ENCODE measurements around the gene DUSP23. TPM values are rescaled to one million over a fixed set of nuclear protein-coding genes. Genes with fewer than 3 reads are reported as not detected.

Gene DUSP23
- total RNA-seq = 7.6 and 15.9 TPM in 2 replicates

GRCh38 chr1:159780583-159781582, at the start of gene DUSP23:
Gene DUSP23 (plus strand): TSS chr1:159780962. CDS start chr1:159781101, 139 bp downstream.

GRCh38 chr1:159802111-159802510, 21.3 kb downstream of the DUSP23 start, which contains the start of gene FCRL6:
Gene FCRL6 (plus strand): TSS chr1:159802360. CDS start chr1:159802425, 65 bp downstream.

GRCh38 chr1:159826441-159827101, 45.8 kb downstream of the DUSP23 start, which contains the start of gene SLAMF8:
Gene SLAMF8 (plus strand): TSS chr1:159826873. CDS start chr1:159826899, 26 bp downstream.

Other genes starting within 250 kb of the DUSP23 start
- not detected in 2 replicates for gene OR10J5, start 245.0 kb upstream of the DUSP23 start, total RNA-seq
- gene APCS, start 193.1 kb upstream of the DUSP23 start, total RNA-seq = not detected in 2 replicates
- not detected in 2 replicates for gene CRP, start 66.4 kb upstream of the DUSP23 start, total RNA-seq
- gene FCRL6, start 21.4 kb downstream of the DUSP23 start, total RNA-seq = not detected in 2 replicates
- 0.24 and 0.49 TPM in 2 replicates for gene SLAMF8, start 45.9 kb downstream of the DUSP23 start, total RNA-seq
- not detected in 2 replicates for gene VSIG8, start 81.7 kb downstream of the DUSP23 start, total RNA-seq
- 0.12 and 0.16 TPM in 2 replicates for gene CFAP45, start 119.2 kb downstream of the DUSP23 start, total RNA-seq
- 124 and 172 TPM in 2 replicates for gene TAGLN2, start 144.5 kb downstream of the DUSP23 start, total RNA-seq
- gene IGSF9, start 164.7 kb downstream of the DUSP23 start, total RNA-seq = under 0.01 TPM in 1 of 2 replicates, not detected in the other
- not detected in 2 replicates for gene SLAMF9, start 173.3 kb downstream of the DUSP23 start, total RNA-seq

All from hair follicle dermal papilla cell (primary cell).